ENCODE measurements around the gene PRSS35. TPM values are rescaled to one million over a fixed set of nuclear protein-coding genes. Genes with fewer than 3 reads are reported as not detected.

Gene PRSS35
- total RNA-seq, 1 experiment from 2014 or later, result 1.7 TPM

DNA sequence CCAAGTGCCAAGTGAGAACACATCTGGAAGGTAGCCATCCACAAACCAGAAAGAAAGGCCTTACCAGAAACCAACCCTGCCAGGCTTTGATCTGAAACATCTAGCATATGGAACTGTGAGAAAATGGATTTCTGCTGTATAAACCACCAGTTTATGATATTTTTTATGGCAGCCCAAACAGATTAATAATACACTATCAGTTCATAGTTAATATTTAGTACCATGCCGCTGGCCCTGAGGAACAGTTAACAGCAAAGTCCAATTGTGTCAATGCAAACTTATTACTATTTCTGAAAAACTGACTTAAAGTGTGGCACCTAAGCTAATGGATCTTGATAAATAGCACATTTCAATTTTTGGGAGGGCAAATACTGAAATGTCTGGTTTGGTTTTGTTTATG is 35.4 kb upstream of the PRSS35 start:
- no peak overlapping the region for H3K4ac ChIP-seq (ENCODE audit: low read depth, low read length)

More for the DNA sequence above, 35.4 kb upstream of the PRSS35 start:
- Histone ChIP-seq H3K27ac (ENCODE audit: insufficient read length, low read depth, low read length) (no peak overlapping the region), H3K4me2 (ENCODE audit: insufficient read depth, insufficient read length, low read length) (no peak overlapping the region), H3K79me1 (ENCODE audit: insufficient read depth, low read depth, low read length, poor library complexity, severe bottlenecking) (no peaks in the 10 kb centered on the region), H3K56ac (ENCODE audit: insufficient read length, low read depth, low read length) (no peak overlapping the region), H3K4me1 (ENCODE audit: insufficient read depth, low read length) (no peaks in the 10 kb centered on the region), H4K91ac (ENCODE audit: insufficient read length, low read depth, low read length) (no peak overlapping the region), H2BK5ac (ENCODE audit: insufficient read length, low read length) (no peak overlapping the region), H3K23ac (ENCODE audit: insufficient read length, low read depth, low read length) (no peak overlapping the region), H2AK5ac (ENCODE audit: insufficient read length, low read length) (no peak overlapping the region), H2BK120ac (ENCODE audit: low read depth, low read length, poor library complexity, severe bottlenecking) (no peak overlapping the region), H3K23me2 (ENCODE audit: insufficient read length, low read depth, low read length, poor library complexity, severe bottlenecking) (no peaks in the 10 kb centered on the region), H2AFZ (ENCODE audit: low read length) (no peak overlapping the region), H4K5ac (ENCODE audit: insufficient read length, low read depth, low read length) (no peak overlapping the region), H3K79me2 (ENCODE audit: insufficient read depth, low read length) (no peaks in the 10 kb centered on the region), H3K9ac (ENCODE audit: extremely low read depth, insufficient read length, low read length) (no peak overlapping the region), H3K27me3 (ENCODE audit: insufficient read depth, low read length) (no peaks in the 10 kb centered on the region), H2BK20ac (ENCODE audit: low read depth, low read length, poor library complexity, severe bottlenecking) (no peak overlapping the region), H3K18ac (ENCODE audit: insufficient read length, low read depth, low read length) (no peak overlapping the region), H3K14ac (ENCODE audit: insufficient read depth, low read length) (no peak overlapping the region), H4K20me1 (ENCODE audit: control insufficient read depth, insufficient read depth, insufficient read length) (no peaks in the 10 kb centered on the region), H3T11ph (ENCODE audit: low read length) (no peak overlapping the region), H4K8ac (replicated peaks; ENCODE audit: insufficient read length, low read depth, low read length) (no peak overlapping the region), H3K9me3 (ENCODE audit: control insufficient read depth, low read depth, low read length) (no peaks in the 10 kb centered on the region), H2BK12ac (ENCODE audit: insufficient read length, low read depth, low read length) (no peak overlapping the region), H2BK15ac (ENCODE audit: low read depth, low read length) (no peak overlapping the region)
- peaks cover 7% of the 10 kb centered on the region in 2 experiments; a peak in 3 of 4 replicates for H3K4me1 Mint-ChIP-seq
- DNase-seq, result no peak
- TF ChIP-seq CTCF (conservative IDR thresholded peaks at IDR 0.05), result no peak
- H3K9me3 Mint-ChIP-seq, result no peaks in the 10 kb centered on the region
- H3K4me3 Mint-ChIP-seq, result no peak overlapping the region
- WGBS (ENCODE audit: extremely low coverage, insufficient read length, low lambda C conversion rate), result no CpG with 5 or more reads among the region's 1 CpG
- H3K36me3 Mint-ChIP-seq (ENCODE audit: insufficient read depth in 1 of 3, low read depth in 3 of 3), result no peaks in the 10 kb centered on the region
- H3K27ac Mint-ChIP-seq, result no peak overlapping the region
- H3K27me3 Mint-ChIP-seq (ENCODE audit: low read depth), result no peaks in the 10 kb centered on the region
